Dermis lymphatic vessel endothelial cell (primary cell): Measurements from ENCODE around the gene NOS2. TPM values are rescaled to one million over a fixed set of nuclear protein-coding genes. Genes with fewer than 3 reads are reported as not detected.

ENCODE experiments used
- total RNA-seq: library from RNA; depleted of rRNA; stranded (reverse); fragments of >200 nt; gene quantifications from 2 replicates; pipeline ENCODE4 v1.2.1, GENCODE V29; 2014

NOS2 gene
- 0.11 and 0.17 TPM in 2 replicates for total RNA-seq

DNA sequence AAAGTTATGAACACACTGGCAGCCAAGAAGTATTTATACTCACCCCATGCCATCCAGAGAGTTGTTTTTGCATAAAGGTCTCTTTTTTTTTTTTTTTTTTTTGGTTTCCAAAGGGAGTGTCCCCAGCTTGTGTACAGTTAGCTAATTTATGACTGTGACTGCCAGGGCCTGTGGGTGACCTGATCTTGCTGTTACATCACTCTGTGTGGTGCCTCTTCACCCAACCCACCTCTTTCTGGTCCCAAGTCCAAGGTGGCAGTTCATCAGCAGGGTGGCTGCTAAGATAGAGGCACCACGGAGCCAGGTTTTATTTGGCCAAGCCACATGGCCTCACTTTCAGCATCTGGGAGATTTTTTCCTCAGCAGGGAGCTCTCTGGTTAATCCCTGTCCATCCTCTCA is at the start of gene NOS2:
TSS of gene NOS2 (minus strand) at position 8 of the 400 bp plus-strand sequence. CDS start 1,720 bp downstream, outside the sequence.

Other genes with a start within 250 kb of the NOS2 start
- gene LGALS9, start 169.3 kb downstream of the NOS2 start, total RNA-seq = 27.6 and 35.3 TPM in 2 replicates
- 5.7 and 6.1 TPM in 2 replicates for gene LYRM9, start 92.8 kb upstream of the NOS2 start, total RNA-seq
- 26.0 and 28.2 TPM in 2 replicates for gene NLK, start 242.1 kb upstream of the NOS2 start, total RNA-seq